Heart left ventricle (tissue), 16 donors: ENCODE results near the gene YTHDC1. TPM values are rescaled to one million over a fixed set of nuclear protein-coding genes. Genes with fewer than 3 reads are reported as not detected.

Experiments
- ATAC-seq, 4 donors: fragments of 200-7000 bp; cut with Tn5 transposase; one replicate each; pipeline ENCODE4 v1.9.1; 2020 to 2022; ENCODE audit warnings: moderate library complexity in 4 of 4, mild to moderate bottlenecking in 3 of 4, moderate number of reproducible peaks in 1 of 4
- DNase-seq, 5 donors: peaks; one replicate each; pipeline ENCODE4 v3.0.0-alpha.2; 2020
- H3K27ac ChIP-seq, 12 donors: fragments of 200-600 bp; sonication (generic) in 4 of 12; one replicate each; pipeline versions ENCODE4 v1.5.0 to v1.8.0; 2016 to 2022; ENCODE audit warnings: mild to moderate bottlenecking in 2 of 12
- H3K27me3 ChIP-seq, 9 donors: fragments of 200-600 bp; sonication (generic) in 2 of 9; one replicate each; pipeline versions ENCODE4 v1.5.1 to v1.8.0; 2016 to 2022; ENCODE audit warnings: mild to moderate bottlenecking in 3 of 9
- H3K36me3 ChIP-seq, 9 donors: fragments of 200-600 bp; sonication (generic) in 2 of 9; one replicate each; pipeline versions ENCODE4 v1.5.0 to v1.8.0; 2018 to 2022; ENCODE audit warnings: mild to moderate bottlenecking in 2 of 9
- H3K4me1 ChIP-seq, 12 donors: fragments of 200-600 bp; sonication (generic) in 4 of 12; one replicate each; pipeline versions ENCODE4 v1.5.0 to v1.8.0; 2016 to 2022; ENCODE audit warnings: mild to moderate bottlenecking in 3 of 12
- H3K4me3 ChIP-seq, 12 donors: fragments of 200-600 bp; sonication (generic) in 4 of 12; one replicate each; pipeline versions ENCODE4 v1.5.0 to v1.8.0; 2017 to 2022; ENCODE audit warnings: mild to moderate bottlenecking in 9 of 12, moderate library complexity in 4 of 12
- H3K9me3 ChIP-seq, 12 donors: fragments of 200-600 bp; sonication (generic) in 4 of 12; one replicate each; pipeline versions ENCODE4 v1.5.0 to v1.8.0; 2016 to 2022; ENCODE audit warnings: mild to moderate bottlenecking in 1 of 12
- POLR2A ChIP-seq, 2 donors: fragments of 450-650 bp; IDR thresholded peaks; one replicate each; pipeline ENCODE4 v1.6.1; 2017; ENCODE audit warnings: antibody characterized with exemption in 2 of 2, mild to moderate bottlenecking in 2 of 2, moderate library complexity in 2 of 2
- WGBS, 4 donors: extraction: QIAGEN DNeasy Blood & Tissue Kit in 2 of 4; methylation state at CpG; one replicate each; pipeline versions ENCODE4 v1.1.5 to v1.1.7; 2013 to 2018; 5-methylcytosine and 5-hydroxymethylcytosine counted together
- intact Hi-C, 10 donors: fragments of 100-400 bp; cut with DNase I; formaldehyde crosslinking; loops; one replicate each; pipeline versions ENCODE4 v1.11.1 to v1.14.2; 2022
- polyA plus RNA-seq, 2 donors: library from polyadenylated mRNA; stranded (reverse); fragments of 200-250 nt; gene quantifications; one replicate each; pipeline ENCODE4 v1.2.3, GENCODE V29; 2013
- total RNA-seq, 9 donors: library from RNA; depleted of rRNA in 2 of 9; stranded (reverse); fragments of >200 nt in 2 of 9; fragmentation: NEBNext Ultra II Directional in 3 of 9; extraction: Animal tissue kit (Norgen Biotek cat#: 25700) in 3 of 9; gene quantifications; one replicate each; pipeline versions ENCODE4 v1.1.0 to v1.2.4, GENCODE V29; 2016 to 2023
- TF ChIP-seq, protein P1 (sequence below), 12 donors: fragments of 200-600 bp; sonication (generic) in 4 of 12; IDR thresholded peaks; one replicate each; pipeline versions ENCODE4 v1.5.0 to v1.8.0; 2018 to 2022; ENCODE audit warnings: antibody characterized with exemption in 12 of 12, mild to moderate bottlenecking in 5 of 12
- donor health status: ischemic (EF 13 %, LVEDD 7.1; RV severe dilation, severe dysfunction).
- donor health status: healthy with polysubstance abuse.
- donor health status: DM: no; HTN: yes; CAD: no.
- donor health status: DM: no; HTN: no; CAD: no.
- donor health status: ischemic (EF 25% LVEDD 6.9; RV normal size, moderate dysfunction).
- donor health status: ischemic (EF 25% LVEDD 5.7; RV mildly dilated, moderate dysfunction).
- donor health status: healthy.
- donor health status: DM: yes; HTN: yes; CAD: no.
- donor health status: ischemic (EF 35%, LVEDD 5.7; RV mildly dilated, moderate dysfunction).
- donor health status: nonischemic (EF 11% LVEDD 7.7; RV severe dilation, severe dysfunction).
- donor health status: DM: yes; HTN: yes; CAD: no.
- donor health status: PGD.
- donor health status: ischemic (EF 29% LVEDD 5.4; RV normal size, mild dysfunction).
- donor health status: nonischemic (EF 23%, LVEDD 6.1; RV moderate dilation, normal function).

YTHDC1 gene
- total and polyA plus RNA-seq, 11 donors = 27.0 to 60.8 (median 42.1) TPM

DNA sequence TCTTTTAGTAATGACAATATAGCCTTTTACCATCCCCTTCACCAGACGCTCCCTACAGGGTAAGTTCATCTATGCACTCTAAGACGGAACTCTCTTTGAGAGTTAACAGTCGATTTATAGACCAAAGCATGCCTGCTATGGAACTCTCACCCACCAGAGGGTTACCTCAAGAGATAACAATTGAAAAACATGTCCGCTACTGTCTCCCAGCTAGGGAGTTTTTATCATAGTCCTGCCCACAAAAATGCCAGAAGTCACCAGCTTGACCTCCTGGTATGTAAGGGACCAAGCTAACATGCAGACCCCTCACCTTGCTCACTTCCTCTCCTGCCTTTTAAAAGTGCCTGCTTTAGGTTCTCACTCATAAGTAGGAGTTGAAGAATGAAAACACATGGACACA lies 16.7 kb upstream of the YTHDC1 start:
- WGBS, 4 donors = 80 to 84% (median 82%) methylated on average over 4 of the region's 4 CpGs
- intact Hi-C loops = no loop called here
- no peak for ATAC-seq

DNA sequence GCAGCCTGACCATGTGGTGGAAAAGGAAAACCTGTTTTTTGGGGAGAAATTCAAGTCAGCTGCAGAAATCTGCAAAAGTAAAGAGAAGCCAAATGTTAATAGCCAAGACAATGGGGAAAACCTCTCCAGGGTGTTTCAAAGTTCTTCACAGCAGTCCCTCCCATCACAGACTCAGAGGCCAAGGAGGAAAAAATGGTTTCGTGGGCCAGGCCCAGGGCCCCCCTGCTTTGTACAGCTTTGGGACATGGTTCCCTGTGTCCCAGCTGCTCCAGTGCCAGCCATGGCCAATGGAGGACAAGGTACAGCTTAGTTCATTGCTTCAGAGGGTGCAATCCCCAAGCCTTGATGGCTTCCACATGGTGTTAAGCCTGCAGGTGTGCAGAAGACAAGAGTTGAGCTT lies 15.2 kb upstream of the YTHDC1 start:
- 67 to 87% (median 78%) methylated on average over 1 of the region's 1 CpG for WGBS, 4 donors

More for the DNA sequence above, 16.7 kb upstream of the YTHDC1 start:
- H3K4me1 ChIP-seq = peaks cover 0 to 6% (median 0%) of the 10 kb centered on the region in 12 donors
- no peaks in the 10 kb centered on the region for H3K36me3 ChIP-seq
- no peak for TF ChIP-seq POLR2A (IDR thresholded peaks at IDR 0.05)
- TF ChIP-seq, protein P1, sequence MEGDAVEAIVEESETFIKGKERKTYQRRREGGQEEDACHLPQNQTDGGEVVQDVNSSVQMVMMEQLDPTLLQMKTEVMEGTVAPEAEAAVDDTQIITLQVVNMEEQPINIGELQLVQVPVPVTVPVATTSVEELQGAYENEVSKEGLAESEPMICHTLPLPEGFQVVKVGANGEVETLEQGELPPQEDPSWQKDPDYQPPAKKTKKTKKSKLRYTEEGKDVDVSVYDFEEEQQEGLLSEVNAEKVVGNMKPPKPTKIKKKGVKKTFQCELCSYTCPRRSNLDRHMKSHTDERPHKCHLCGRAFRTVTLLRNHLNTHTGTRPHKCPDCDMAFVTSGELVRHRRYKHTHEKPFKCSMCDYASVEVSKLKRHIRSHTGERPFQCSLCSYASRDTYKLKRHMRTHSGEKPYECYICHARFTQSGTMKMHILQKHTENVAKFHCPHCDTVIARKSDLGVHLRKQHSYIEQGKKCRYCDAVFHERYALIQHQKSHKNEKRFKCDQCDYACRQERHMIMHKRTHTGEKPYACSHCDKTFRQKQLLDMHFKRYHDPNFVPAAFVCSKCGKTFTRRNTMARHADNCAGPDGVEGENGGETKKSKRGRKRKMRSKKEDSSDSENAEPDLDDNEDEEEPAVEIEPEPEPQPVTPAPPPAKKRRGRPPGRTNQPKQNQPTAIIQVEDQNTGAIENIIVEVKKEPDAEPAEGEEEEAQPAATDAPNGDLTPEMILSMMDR (IDR thresholded peaks at IDR 0.05) = no peak
- no peak overlapping the region for H3K4me3 ChIP-seq
- no peak for DNase-seq
- no peaks in the 10 kb centered on the region for H3K9me3 ChIP-seq
- no peak overlapping the region for H3K27ac ChIP-seq
- H3K27me3 ChIP-seq = peaks cover 0 to 10% (median 0%) of the 10 kb centered on the region in 9 donors

DNA sequence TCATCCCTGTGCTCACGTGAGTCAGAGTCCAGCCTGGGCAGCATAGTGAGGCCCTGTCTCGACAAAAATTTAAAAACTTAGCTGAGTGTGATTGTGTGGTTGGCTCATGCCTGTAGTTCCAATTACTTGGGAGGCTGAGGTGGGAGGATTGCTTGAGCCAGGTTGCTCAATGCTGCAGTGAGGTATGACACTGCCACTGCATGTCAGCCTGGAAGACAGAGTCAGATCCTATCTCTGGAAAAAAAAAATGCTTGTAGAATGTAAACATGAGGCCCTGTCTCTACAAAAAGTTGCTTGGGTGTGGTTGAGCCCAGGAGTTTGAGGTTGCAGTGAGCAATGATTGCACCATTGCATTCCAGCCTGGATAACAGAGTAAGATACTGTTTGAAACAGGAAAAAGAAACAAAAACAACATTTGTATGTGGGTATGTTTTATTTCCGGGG lies 11.3 kb upstream of the YTHDC1 start:
- H3K27me3 ChIP-seq = no peaks in the 10 kb centered on the region
- H3K4me3 ChIP-seq = no peak overlapping the region
- WGBS, 4 donors = 80 to 85% (median 83%) methylated on average over 3 of the region's 3 CpGs
- no peak for DNase-seq
- no peaks in the 10 kb centered on the region for H3K36me3 ChIP-seq
- TF ChIP-seq POLR2A (IDR thresholded peaks at IDR 0.05) = no peak
- TF ChIP-seq, protein P1 (IDR thresholded peaks at IDR 0.05) = no peak
- no peak overlapping the region for H3K27ac ChIP-seq
- no peaks in the 10 kb centered on the region for H3K9me3 ChIP-seq
- ATAC-seq = no peak
- H3K4me1 ChIP-seq = no peaks in the 10 kb centered on the region
- intact Hi-C loops = no loop called here

More for the DNA sequence above, 15.2 kb upstream of the YTHDC1 start:
- Histone ChIP-seq H3K27ac (no peak overlapping the region), H3K27me3 (peaks cover 0 to 10% (median 0%) of the 10 kb centered on the region in 9 donors), H3K4me1 (peaks cover 0 to 6% (median 0%) of the 10 kb centered on the region in 12 donors), H3K9me3 (no peaks in the 10 kb centered on the region), H3K4me3 (no peak overlapping the region), H3K36me3 (no peaks in the 10 kb centered on the region)
- intact Hi-C loops = no loop called here
- ATAC-seq = no peak
- no peak for TF ChIP-seq POLR2A (IDR thresholded peaks at IDR 0.05)
- TF ChIP-seq, protein P1 (IDR thresholded peaks at IDR 0.05) = no peak
- no peak for DNase-seq

DNA sequence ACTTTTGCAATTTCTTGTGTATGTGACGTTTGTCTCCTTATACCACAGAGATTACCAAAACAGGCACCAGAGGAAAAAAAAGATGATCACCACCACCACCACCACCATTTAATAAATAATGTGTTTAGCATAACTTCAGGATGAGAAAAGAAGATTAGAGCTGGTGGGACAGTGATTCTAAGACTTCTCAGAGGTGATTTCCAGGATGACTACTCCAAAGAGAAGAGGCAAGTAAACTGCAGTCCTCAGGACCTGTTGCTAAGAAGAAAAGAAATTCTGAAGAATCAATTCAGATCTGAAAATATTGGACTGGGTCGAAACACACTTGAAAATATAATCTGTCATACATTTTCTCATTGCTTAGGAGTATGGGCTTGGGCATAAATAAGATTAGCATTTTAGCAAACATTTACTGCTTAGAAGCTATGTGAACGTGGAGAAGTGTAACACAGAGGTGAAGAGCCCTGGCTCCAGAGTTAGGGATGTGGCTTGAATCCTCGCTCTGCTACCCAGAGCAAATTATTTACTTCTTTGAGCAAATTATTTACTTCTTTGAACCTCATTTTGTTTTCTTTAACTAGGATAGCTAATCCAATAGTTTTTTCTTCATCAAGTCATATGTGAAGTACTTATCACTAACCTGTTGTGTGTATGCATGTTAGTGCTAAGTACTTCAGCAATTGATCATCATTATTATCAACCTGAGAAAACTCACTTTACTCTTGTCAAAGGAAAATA lies 10.5 kb upstream of the YTHDC1 start:
- ATAC-seq (no peak), DNase-seq (no peak)
- Histone ChIP-seq H3K27ac (no peak overlapping the region), H3K4me1 (no peaks in the 10 kb centered on the region), H3K36me3 (no peaks in the 10 kb centered on the region), H3K27me3 (no peaks in the 10 kb centered on the region), H3K9me3 (no peaks in the 10 kb centered on the region), H3K4me3 (no peak overlapping the region)
- intact Hi-C loops = no loop called here
- 71 to 87% (median 78%) methylated on average over 4 of the region's 4 CpGs for WGBS, 4 donors
- no peak for TF ChIP-seq POLR2A (IDR thresholded peaks at IDR 0.05)
- TF ChIP-seq, protein P1 (IDR thresholded peaks at IDR 0.05) = no peak
